ENCODE results near the gene ZCCHC14. TPM values are rescaled to one million over a fixed set of nuclear protein-coding genes. Genes with fewer than 3 reads are reported as not detected.

ZCCHC14 gene
- total and polyA plus RNA-seq, 2 donors = 2.7 to 7.3 TPM

DNA sequence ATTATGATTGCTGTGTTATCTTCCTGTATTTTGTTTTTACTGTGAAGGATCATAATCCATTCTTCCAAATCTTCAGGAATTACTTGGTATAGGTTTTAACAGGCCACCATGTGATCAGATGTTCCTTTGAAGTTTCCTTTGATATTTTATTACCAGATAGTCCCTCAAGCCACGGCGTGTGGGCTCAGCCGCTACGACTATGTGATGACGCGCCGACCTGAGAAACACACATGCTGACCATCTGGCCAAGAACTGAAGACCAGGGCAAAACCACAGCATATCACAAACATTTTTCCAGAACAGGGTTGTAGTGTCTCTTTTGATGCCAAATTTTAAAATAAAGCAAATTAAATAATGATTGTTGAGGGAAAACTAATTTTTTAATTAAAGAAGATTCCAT is 47.3 kb downstream of the ZCCHC14 start:
- 98% methylated on average over 7 of the region's 7 CpGs for WGBS
- Histone ChIP-seq H3K27ac (ENCODE audit: low read depth in 1 of 2, low read length in 1 of 2) (no peak overlapping the region), H3K9me3 (ENCODE audit: control insufficient read depth in 2 of 2, insufficient read depth in 1 of 2, low read length in 1 of 2) (peaks cover 0 to 3% of the 10 kb centered on the region in 2 donors), H3K27me3 (ENCODE audit: control insufficient read depth in 2 of 2, insufficient read depth in 1 of 2, low read length in 1 of 2) (no peaks in the 10 kb centered on the region), H3K36me3 (ENCODE audit: control insufficient read depth in 2 of 2, insufficient read depth in 2 of 2, low read length in 1 of 2) (no peaks in the 10 kb centered on the region), H3K4me3 (ENCODE audit: low read length in 2 of 2) (no peak overlapping the region), H3K4me1 (ENCODE audit: control insufficient read depth in 2 of 2, insufficient read depth in 2 of 2, low read length in 2 of 2) (no peaks in the 10 kb centered on the region)
- no peak for DNase-seq (ENCODE audit: low read depth in 6 of 9, low spot score in 9 of 9)

DNA sequence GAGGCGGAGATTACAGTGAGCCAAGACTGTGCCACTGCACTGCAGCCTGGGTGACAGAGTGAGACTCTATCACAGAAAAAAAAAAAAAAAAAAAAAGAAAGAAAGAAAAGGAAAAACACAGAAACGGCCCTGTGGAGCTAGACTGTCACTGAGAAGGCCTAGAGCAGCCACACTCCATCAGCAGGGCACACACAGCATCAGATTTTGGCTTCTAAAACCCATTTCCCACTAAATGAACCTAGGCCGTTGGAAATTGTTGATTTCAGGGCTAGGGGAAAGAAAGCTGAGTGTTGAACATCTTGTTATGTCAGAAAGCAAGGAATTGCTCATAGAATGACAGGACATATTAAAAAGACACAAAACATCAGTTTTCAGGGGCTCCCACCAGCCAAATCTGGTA is 48.9 kb downstream of the ZCCHC14 start:
- 96% methylated on average over 3 of the region's 3 CpGs for WGBS
- Histone ChIP-seq H3K4me1 (ENCODE audit: control insufficient read depth in 2 of 2, insufficient read depth in 2 of 2, low read length in 2 of 2) (no peaks in the 10 kb centered on the region), H3K4me3 (ENCODE audit: low read length in 2 of 2) (no peak overlapping the region), H3K9me3 (ENCODE audit: control insufficient read depth in 2 of 2, insufficient read depth in 1 of 2, low read length in 1 of 2) (peaks cover 0 to 3% of the 10 kb centered on the region in 2 donors), H3K27ac (ENCODE audit: low read depth in 1 of 2, low read length in 1 of 2) (no peak overlapping the region), H3K27me3 (ENCODE audit: control insufficient read depth in 2 of 2, insufficient read depth in 1 of 2, low read length in 1 of 2) (no peaks in the 10 kb centered on the region), H3K36me3 (ENCODE audit: control insufficient read depth in 2 of 2, insufficient read depth in 2 of 2, low read length in 1 of 2) (no peaks in the 10 kb centered on the region)
- no peak for DNase-seq (ENCODE audit: low read depth in 6 of 9, low spot score in 9 of 9)

DNA sequence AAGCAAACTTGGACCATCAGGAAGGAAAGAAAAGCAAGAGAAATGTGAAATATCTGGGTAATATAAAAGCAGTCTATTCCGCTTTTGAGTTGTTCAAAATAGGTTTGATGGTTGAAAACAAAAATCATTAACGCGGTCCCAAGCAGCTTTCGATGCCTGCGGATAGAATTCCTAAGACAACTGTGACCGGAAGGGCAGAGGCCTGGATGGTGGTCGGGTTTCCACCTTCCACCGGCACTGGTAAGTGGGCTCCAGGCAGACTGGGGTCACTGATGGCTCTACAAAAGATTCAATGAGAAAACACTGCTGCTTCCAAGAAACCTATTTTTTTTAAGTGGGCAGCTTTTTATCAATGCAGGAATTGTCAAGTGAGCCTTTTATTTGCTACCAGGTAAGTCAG is 49.8 kb downstream of the ZCCHC14 start:
- 96% methylated on average over 8 of the region's 8 CpGs for WGBS

DNA sequence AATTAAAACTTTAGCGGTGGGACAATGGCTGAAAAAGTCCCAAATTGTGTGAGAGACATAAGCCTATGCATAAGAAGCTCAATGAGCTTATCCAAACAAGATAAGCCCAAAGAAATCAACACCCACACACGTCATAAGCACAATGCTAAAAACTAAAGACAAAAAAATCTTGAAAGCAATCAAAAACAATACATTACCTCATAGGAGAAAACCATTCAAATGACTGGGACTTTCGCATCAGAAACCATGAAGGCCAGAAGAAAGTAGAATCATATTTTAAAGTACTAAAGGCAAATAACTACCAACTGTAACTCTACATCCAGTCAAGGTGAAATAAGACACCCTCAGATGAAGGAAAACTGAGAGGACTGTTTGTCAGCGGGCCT is 50.2 kb downstream of the ZCCHC14 start:
- 97% methylated on average over 4 of the region's 4 CpGs for WGBS
- Histone ChIP-seq H3K36me3 (ENCODE audit: control insufficient read depth in 2 of 2, insufficient read depth in 2 of 2, low read length in 1 of 2) (no peaks in the 10 kb centered on the region), H3K9me3 (ENCODE audit: control insufficient read depth in 2 of 2, insufficient read depth in 1 of 2, low read length in 1 of 2) (peaks cover 0 to 3% of the 10 kb centered on the region in 2 donors)

More for the DNA sequence above, 49.8 kb downstream of the ZCCHC14 start:
- Histone ChIP-seq H3K27ac (ENCODE audit: low read depth in 1 of 2, low read length in 1 of 2) (no peak overlapping the region), H3K27me3 (ENCODE audit: control insufficient read depth in 2 of 2, insufficient read depth in 1 of 2, low read length in 1 of 2) (no peaks in the 10 kb centered on the region), H3K4me1 (ENCODE audit: control insufficient read depth in 2 of 2, insufficient read depth in 2 of 2, low read length in 2 of 2) (no peaks in the 10 kb centered on the region), H3K36me3 (ENCODE audit: control insufficient read depth in 2 of 2, insufficient read depth in 2 of 2, low read length in 1 of 2) (no peaks in the 10 kb centered on the region), H3K9me3 (ENCODE audit: control insufficient read depth in 2 of 2, insufficient read depth in 1 of 2, low read length in 1 of 2) (peaks cover 0 to 3% of the 10 kb centered on the region in 2 donors), H3K4me3 (ENCODE audit: low read length in 2 of 2) (no peak overlapping the region)
- no peak for DNase-seq (ENCODE audit: low read depth in 6 of 9, low spot score in 9 of 9)

DNA sequence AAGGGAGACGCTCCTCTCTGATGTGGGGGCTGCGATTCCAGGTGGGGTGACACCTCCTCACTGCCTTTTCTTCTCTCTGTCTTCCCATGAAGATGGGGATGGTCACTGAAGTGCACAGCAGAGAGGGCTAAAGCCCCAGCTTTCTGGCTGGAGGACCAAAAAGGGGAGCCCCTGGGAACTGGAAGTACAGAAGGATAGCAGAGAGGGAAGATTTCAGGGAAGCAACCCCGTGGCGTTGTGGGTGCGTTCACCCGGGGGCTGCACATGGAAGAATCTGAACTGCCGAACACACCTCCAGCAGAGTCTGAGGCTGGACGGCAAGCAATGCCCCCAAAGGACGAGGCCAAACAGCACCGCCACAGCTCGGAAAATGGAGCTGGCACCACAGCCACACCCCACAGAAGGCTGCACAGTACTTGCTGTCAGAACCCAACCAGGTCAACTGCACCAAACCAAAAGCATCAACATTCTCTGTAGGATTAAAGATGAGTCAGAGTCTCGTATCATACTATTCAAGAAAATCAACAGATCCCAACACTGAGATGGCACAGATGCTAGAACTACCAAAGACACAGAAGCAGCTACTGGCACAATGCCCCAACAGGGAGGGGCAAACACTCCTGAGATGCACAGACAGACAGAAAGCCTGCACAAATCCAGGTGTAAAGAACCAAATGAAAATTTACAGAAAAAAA is 50.8 kb downstream of the ZCCHC14 start:
- Histone ChIP-seq H3K36me3 (ENCODE audit: control insufficient read depth in 2 of 2, insufficient read depth in 2 of 2, low read length in 1 of 2) (no peaks in the 10 kb centered on the region), H3K4me3 (ENCODE audit: low read length in 2 of 2) (no peak overlapping the region), H3K27ac (ENCODE audit: low read depth in 1 of 2, low read length in 1 of 2) (no peak overlapping the region), H3K4me1 (ENCODE audit: control insufficient read depth in 2 of 2, insufficient read depth in 2 of 2, low read length in 2 of 2) (no peaks in the 10 kb centered on the region), H3K9me3 (ENCODE audit: control insufficient read depth in 2 of 2, insufficient read depth in 1 of 2, low read length in 1 of 2) (peaks cover 0 to 3% of the 10 kb centered on the region in 2 donors), H3K27me3 (ENCODE audit: control insufficient read depth in 2 of 2, insufficient read depth in 1 of 2, low read length in 1 of 2) (peaks cover 0 to 2% of the 10 kb centered on the region in 2 donors)
- 98% methylated on average over 12 of the region's 12 CpGs for WGBS
- no peak for DNase-seq (ENCODE audit: low read depth in 6 of 9, low spot score in 9 of 9)

More for the DNA sequence above, 50.2 kb downstream of the ZCCHC14 start:
- H3K4me3 ChIP-seq (ENCODE audit: low read length in 2 of 2) = no peak overlapping the region
- DNase-seq (ENCODE audit: low read depth in 6 of 9, low spot score in 9 of 9) = no peak
- no peaks in the 10 kb centered on the region for H3K4me1 ChIP-seq (ENCODE audit: control insufficient read depth in 2 of 2, insufficient read depth in 2 of 2, low read length in 2 of 2)
- H3K27ac ChIP-seq (ENCODE audit: low read depth in 1 of 2, low read length in 1 of 2) = no peak overlapping the region
- no peaks in the 10 kb centered on the region for H3K27me3 ChIP-seq (ENCODE audit: control insufficient read depth in 2 of 2, insufficient read depth in 1 of 2, low read length in 1 of 2)

DNA sequence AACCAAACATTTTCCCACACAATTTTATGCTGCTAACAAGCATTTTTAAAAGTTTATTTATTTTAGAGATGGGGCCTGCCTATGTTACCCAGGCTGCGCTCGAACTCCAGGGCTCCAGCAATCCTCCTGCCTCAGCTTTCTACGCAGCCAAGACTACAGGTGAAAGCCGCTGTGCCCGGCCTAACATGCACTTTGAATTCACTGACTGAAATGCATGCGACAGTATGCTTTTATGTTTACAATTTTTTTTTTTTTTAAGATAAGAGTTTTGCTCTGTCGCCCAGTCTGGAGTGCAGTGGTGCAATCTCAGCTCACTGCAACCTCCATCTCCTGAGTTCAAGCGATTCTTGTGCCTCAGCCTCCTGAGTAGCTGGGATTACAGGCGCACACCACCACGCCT is 52.9 kb downstream of the ZCCHC14 start:
- WGBS = 99% methylated on average over 10 of the region's 10 CpGs
- Histone ChIP-seq H3K36me3 (ENCODE audit: control insufficient read depth in 2 of 2, insufficient read depth in 2 of 2, low read length in 1 of 2) (no peaks in the 10 kb centered on the region), H3K4me1 (ENCODE audit: control insufficient read depth in 2 of 2, insufficient read depth in 2 of 2, low read length in 2 of 2) (peaks cover 4 to 19% of the 10 kb centered on the region in 2 donors), H3K27me3 (ENCODE audit: control insufficient read depth in 2 of 2, insufficient read depth in 1 of 2, low read length in 1 of 2) (peaks cover 0 to 13% of the 10 kb centered on the region in 2 donors), H3K9me3 (ENCODE audit: control insufficient read depth in 2 of 2, insufficient read depth in 1 of 2, low read length in 1 of 2) (peaks cover 0 to 3% of the 10 kb centered on the region in 2 donors), H3K4me3 (ENCODE audit: low read length in 2 of 2) (no peak overlapping the region), H3K27ac (ENCODE audit: low read depth in 1 of 2, low read length in 1 of 2) (no peak overlapping the region)
- DNase-seq (ENCODE audit: low read depth in 6 of 9, low spot score in 9 of 9) = no peak

DNA sequence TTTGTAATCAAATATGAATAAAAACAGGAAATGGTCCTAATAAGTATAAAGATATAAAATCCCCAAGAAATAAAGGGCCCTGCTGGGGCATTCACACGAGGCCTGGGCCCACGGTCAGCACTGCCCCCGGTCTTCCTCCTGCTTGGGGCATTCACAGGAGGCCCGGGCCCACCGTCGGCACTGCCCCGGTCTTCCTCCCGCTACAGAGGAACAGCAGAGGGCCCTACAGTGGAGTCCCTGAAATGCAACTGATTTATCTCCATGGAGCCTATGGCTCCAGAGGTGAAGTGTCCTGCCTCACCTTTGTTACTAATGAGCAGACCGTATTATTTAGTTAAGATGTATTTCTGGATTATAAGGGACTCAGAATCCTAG is 54.2 kb downstream of the ZCCHC14 start:
- Histone ChIP-seq H3K4me3 (ENCODE audit: low read length in 2 of 2) (no peak overlapping the region), H3K9me3 (ENCODE audit: control insufficient read depth in 2 of 2, insufficient read depth in 1 of 2, low read length in 1 of 2) (no peaks in the 10 kb centered on the region), H3K4me1 (ENCODE audit: control insufficient read depth in 2 of 2, insufficient read depth in 2 of 2, low read length in 2 of 2) (peaks cover 4 to 19% of the 10 kb centered on the region in 2 donors), H3K27ac (ENCODE audit: low read depth in 1 of 2, low read length in 1 of 2) (no peak overlapping the region), H3K27me3 (ENCODE audit: control insufficient read depth in 2 of 2, insufficient read depth in 1 of 2, low read length in 1 of 2) (peaks cover 3 to 13% of the 10 kb centered on the region in 2 donors), H3K36me3 (ENCODE audit: control insufficient read depth in 2 of 2, insufficient read depth in 2 of 2, low read length in 1 of 2) (no peaks in the 10 kb centered on the region)
- no peak for DNase-seq (ENCODE audit: low read depth in 6 of 9, low spot score in 9 of 9)
- WGBS = 96% methylated on average over 9 of the region's 9 CpGs

DNA sequence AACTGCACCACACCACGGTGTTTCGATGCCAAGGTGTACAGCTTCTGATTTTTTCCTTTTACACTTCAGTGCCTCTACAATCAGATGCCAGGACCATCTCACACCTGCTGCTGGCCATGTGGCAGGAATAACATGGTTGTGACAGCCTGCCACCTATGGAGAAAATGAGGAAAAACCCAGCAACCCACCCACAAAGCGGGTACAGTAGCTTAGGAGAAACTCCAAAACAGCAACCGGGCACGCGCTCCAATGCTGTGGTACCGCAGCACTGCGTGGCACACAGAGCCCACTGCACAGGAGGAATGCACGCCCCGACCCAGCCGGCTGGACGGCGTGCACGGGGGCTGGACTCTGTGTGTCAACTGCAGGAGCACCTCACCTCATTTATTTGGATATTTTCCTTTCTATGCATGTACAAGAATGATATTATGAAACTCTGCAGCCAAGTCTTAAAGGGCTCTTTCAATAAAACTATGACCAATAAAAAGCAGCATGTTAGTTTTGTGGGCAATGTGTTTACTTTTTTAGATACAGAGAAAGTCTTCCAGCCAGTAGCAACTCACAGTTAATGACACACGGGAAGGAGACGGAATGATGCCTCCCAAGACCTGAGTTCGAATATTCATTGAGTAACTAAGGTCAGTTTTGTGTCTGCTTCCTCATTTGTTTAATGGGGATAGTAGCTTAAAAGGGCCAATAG is 54.8 kb downstream of the ZCCHC14 start:
- DNase-seq (ENCODE audit: low read depth in 6 of 9, low spot score in 9 of 9) = no peak
- Histone ChIP-seq H3K4me1 (ENCODE audit: control insufficient read depth in 2 of 2, insufficient read depth in 2 of 2, low read length in 2 of 2) (peaks cover 4 to 19% of the 10 kb centered on the region in 2 donors), H3K9me3 (ENCODE audit: control insufficient read depth in 2 of 2, insufficient read depth in 1 of 2, low read length in 1 of 2) (no peaks in the 10 kb centered on the region), H3K27ac (ENCODE audit: low read depth in 1 of 2, low read length in 1 of 2) (no peak overlapping the region), H3K36me3 (ENCODE audit: control insufficient read depth in 2 of 2, insufficient read depth in 2 of 2, low read length in 1 of 2) (no peaks in the 10 kb centered on the region), H3K4me3 (ENCODE audit: low read length in 2 of 2) (no peak overlapping the region), H3K27me3 (ENCODE audit: control insufficient read depth in 2 of 2, insufficient read depth in 1 of 2, low read length in 1 of 2) (peaks cover 3 to 13% of the 10 kb centered on the region in 2 donors)
- 97% methylated on average over 17 of the region's 17 CpGs for WGBS

DNA sequence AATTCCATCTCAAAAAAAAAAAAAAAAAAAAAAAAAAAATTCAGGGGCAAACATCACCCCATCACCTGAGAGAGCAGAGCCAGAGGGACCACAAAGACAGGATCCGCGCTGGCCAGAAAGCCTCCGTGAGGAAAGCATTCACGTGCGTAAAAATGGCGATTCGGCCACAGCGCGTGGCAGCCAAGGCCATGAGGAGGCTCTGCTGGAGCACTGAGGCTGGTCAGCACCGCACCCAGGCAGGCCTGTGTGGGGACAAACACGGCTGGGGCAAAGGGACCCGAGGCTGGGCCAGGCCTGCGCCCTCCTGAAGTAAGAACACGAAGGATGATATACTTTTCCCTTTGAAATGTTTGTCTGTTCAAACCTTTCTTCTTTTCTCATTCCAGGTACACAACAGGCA is 55.5 kb downstream of the ZCCHC14 start:
- 99% methylated on average over 14 of the region's 14 CpGs for WGBS
- Histone ChIP-seq H3K27me3 (ENCODE audit: control insufficient read depth in 2 of 2, insufficient read depth in 1 of 2, low read length in 1 of 2) (peaks cover 3 to 13% of the 10 kb centered on the region in 2 donors), H3K4me1 (ENCODE audit: control insufficient read depth in 2 of 2, insufficient read depth in 2 of 2, low read length in 2 of 2) (peaks cover 4 to 19% of the 10 kb centered on the region in 2 donors), H3K4me3 (ENCODE audit: low read length in 2 of 2) (no peak overlapping the region), H3K27ac (ENCODE audit: low read depth in 1 of 2, low read length in 1 of 2) (no peak overlapping the region), H3K36me3 (ENCODE audit: control insufficient read depth in 2 of 2, insufficient read depth in 2 of 2, low read length in 1 of 2) (no peaks in the 10 kb centered on the region), H3K9me3 (ENCODE audit: control insufficient read depth in 2 of 2, insufficient read depth in 1 of 2, low read length in 1 of 2) (no peaks in the 10 kb centered on the region)
- no peak for DNase-seq (ENCODE audit: low read depth in 6 of 9, low spot score in 9 of 9)
